B cell (primary cell): ENCODE results near the gene ZNF300. TPM values are rescaled to one million over a fixed set of nuclear protein-coding genes. Genes with fewer than 3 reads are reported as not detected.
A peak's percentile ranks its signal among the peaks of the same experiment; 100 is the strongest.

ENCODE experiments used
- ATAC-seq: fragments of 200-7000 bp; cut with Tn5 transposase; one replicate; pipeline ENCODE4 v1.10.0; 2021; ENCODE audit warnings: low read depth, mild to moderate bottlenecking, moderate number of reproducible peaks, moderate library complexity
- CTCF ChIA-PET: fragments of 350-600 bp; sonication (Branson Sonifier 250); formaldehyde crosslinking; loops from one replicate; lab custom pipeline; 2021; ENCODE audit warnings: antibody characterized with exemption, inconsistent platforms; lab: Charles Lee
- POLR2A ChIA-PET: fragments of 350-600 bp; sonication (Branson Sonifier 250); formaldehyde crosslinking; loops from one replicate; lab custom pipeline; 2021; ENCODE audit warnings: antibody characterized with exemption; lab: Charles Lee
- DNase-seq: peaks from one replicate; pipeline ENCODE4 v3.0.0; 2013
- H2AFZ ChIP-seq: 2 replicates; pipeline ENCODE4 v1.6.1; 2012; ENCODE audit warnings: mild to moderate bottlenecking, low read depth, low read length; ENCODE audit not compliant: insufficient read depth, poor library complexity, severe bottlenecking
- H3K27ac ChIP-seq, 2 donors: 1 replicate in 1 of 2; 2 replicates in 1 of 2; pipeline ENCODE4 v1.5.1; 2012 to 2013; ENCODE audit warnings: low read length in 2 of 2, mild to moderate bottlenecking in 2 of 2, moderate library complexity in 1 of 2
- H3K27me3 ChIP-seq, 4 experiments: fragments of 200-600 bp in 1 of 4; sonication (generic) in 1 of 4; replicated peaks in 1 of 4; 1 replicate in 2 of 4; 2 replicates in 2 of 4; pipeline versions ENCODE4 v1.6.1 to v1.7.0; 2013 to 2016; ENCODE audit warnings: low read length in 3 of 4, mild to moderate bottlenecking in 2 of 4, mixed read lengths in 1 of 4, moderate library complexity in 1 of 4; ENCODE audit not compliant: insufficient read depth in 4 of 4, control insufficient read depth in 3 of 4; ENCODE audit errors: control extremely low read depth in 1 of 4
- H3K36me3 ChIP-seq, 2 experiments: replicated peaks in 1 of 2; 1 replicate in 1 of 2; 2 replicates in 1 of 2; pipeline versions ENCODE4 v1.6.1 to v1.7.1; 2013; ENCODE audit warnings: low read length in 1 of 2; ENCODE audit not compliant: insufficient read depth in 2 of 2, control insufficient read depth in 1 of 2; ENCODE audit errors: control extremely low read depth in 1 of 2, extremely low read depth in 1 of 2
- H3K4me1 ChIP-seq, 2 donors: fragments of 200-600 bp in 1 of 2; sonication (generic) in 1 of 2; 1 replicate in 1 of 2; 2 replicates in 1 of 2; pipeline versions ENCODE4 v1.5.1 to v1.6.1; 2013 to 2017; ENCODE audit warnings: low read length in 2 of 2; ENCODE audit not compliant: control insufficient read depth in 2 of 2, insufficient read depth in 2 of 2
- H3K4me2 ChIP-seq: replicated peaks from 2 replicates; pipeline ENCODE3; 2012; ENCODE audit warnings: mild to moderate bottlenecking, low read depth, low read length; ENCODE audit not compliant: poor library complexity, severe bottlenecking
- H3K4me3 ChIP-seq, 5 experiments: fragments of 200-600 bp in 1 of 5; sonication (generic) in 1 of 5; 1 replicate in 3 of 5; 2 replicates in 2 of 5; pipeline versions ENCODE4 v1.5.1 to v1.7.0; 2011 to 2016; ENCODE audit warnings: low read length in 4 of 5, mild to moderate bottlenecking in 4 of 5, low read depth in 2 of 5, control low read depth in 1 of 5, moderate library complexity in 1 of 5; ENCODE audit not compliant: insufficient read depth in 1 of 5; ENCODE audit errors: control extremely low read depth in 1 of 5, extremely low read depth in 1 of 5
- H3K79me2 ChIP-seq: fragments of 200-600 bp; sonication (generic); one replicate; pipeline ENCODE4 v1.6.0; 2016; ENCODE audit warnings: low read length; ENCODE audit not compliant: control insufficient read depth, insufficient read depth
- H3K9ac ChIP-seq: fragments of 200-600 bp; sonication (generic); 2 replicates; pipeline ENCODE4 v1.6.1; 2017; ENCODE audit warnings: mild to moderate bottlenecking, low read length, moderate library complexity
- H3K9me3 ChIP-seq, 3 donors: one replicate each; pipeline versions ENCODE4 v1.6.1 to v1.7.1; 2013; ENCODE audit warnings: low read length in 2 of 3; ENCODE audit not compliant: control insufficient read depth in 2 of 3, insufficient read depth in 1 of 3; ENCODE audit errors: control extremely low read depth in 1 of 3
- H4K20me1 ChIP-seq: 2 replicates; pipeline ENCODE4 v1.6.0; 2012; ENCODE audit warnings: mild to moderate bottlenecking, low read length; ENCODE audit not compliant: insufficient read depth, control insufficient read depth, poor library complexity, severe bottlenecking
- H3K27ac Mint-ChIP-seq: one replicate; pipeline ENCODE4 v1.8.0; 2021; ENCODE audit warnings: mixed read lengths
- H3K27me3 Mint-ChIP-seq: one replicate; pipeline ENCODE4 v1.8.0; 2021; ENCODE audit warnings: mixed read lengths
- H3K4me1 Mint-ChIP-seq: one replicate; pipeline ENCODE4 v1.8.0; 2021; ENCODE audit warnings: mixed read lengths
- H3K4me3 Mint-ChIP-seq: one replicate; pipeline ENCODE4 v1.8.0; 2021; ENCODE audit warnings: mixed read lengths
- H3K9me3 Mint-ChIP-seq: one replicate; pipeline ENCODE4 v1.8.0; 2022; ENCODE audit warnings: mixed read lengths; ENCODE audit not compliant: insufficient read depth
- CTCF ChIP-seq: fragments of 200-600 bp; IDR thresholded peaks from one replicate; pipeline ENCODE4 v1.8.0; 2022; ENCODE audit warnings: antibody characterized with exemption, mild to moderate bottlenecking
- EZH2 ChIP-seq: IDR thresholded peaks from 2 replicates; pipeline ENCODE4 v1.6.1; 2012; ENCODE audit warnings: borderline replicate concordance, low read depth, mild to moderate bottlenecking, moderate library complexity, low read length; ENCODE audit not compliant: insufficient read depth, poor library complexity, severe bottlenecking
- WGBS: methylation state at CpG from one replicate; pipeline ENCODE4 v1.1.5; 2013; ENCODE audit warnings: missing lambda C conversion rate; ENCODE audit not compliant: insufficient coverage; 5-methylcytosine and 5-hydroxymethylcytosine counted together
- intact Hi-C: fragments of 100-400 bp; cut with micrococcal nuclease; formaldehyde crosslinking; loops from one replicate; pipeline ENCODE4 v1.10.0; 2022
- polyA plus RNA-seq: library from polyadenylated mRNA; depleted of rRNA; stranded (reverse); fragments of >200 nt; gene quantifications from 2 replicates; pipeline ENCODE4 v1.2.3, GENCODE V29; 2012
- total RNA-seq, 2 donors: library from RNA; stranded (reverse); fragments of 120-200 nt in 1 of 2; gene quantifications; 1 replicate in 1 of 2; 2 replicates in 1 of 2; pipeline versions ENCODE4 v1.2.3 to v1.2.4, GENCODE V29; 2013 to 2022

ZNF300 gene
- total and polyA plus RNA-seq, 2 donors (not counting 1 experiment from before 2014, with no cell fraction given), result 3.6 to 8.1 TPM

GRCh38 chr5:150912312-150912814 lies 7.6 kb upstream of the ZNF300 start:
- Histone ChIP-seq H3K4me1 (no peaks in the 10 kb centered on the region), H3K27ac (no peak overlapping the region), H3K36me3 (no peaks in the 10 kb centered on the region), H2AFZ (no peak overlapping the region), H3K9ac (no peak overlapping the region), H3K4me3 (no peak overlapping the region), H3K9me3 (peaks cover 6 to 38% (median 16%) of the 10 kb centered on the region in 3 donors), H3K4me2 (no peak overlapping the region), H3K27me3 (peaks cover 0 to 3% (median 0%) of the 10 kb centered on the region in 4 experiments), H3K79me2 (no peaks in the 10 kb centered on the region), H4K20me1 (no peaks in the 10 kb centered on the region)
- peaks cover 10% of the 10 kb centered on the region for H3K27me3 Mint-ChIP-seq
- ATAC-seq (no peak), DNase-seq (no peak)
- ChIA-PET POLR2A (no interaction called here), CTCF (no interaction called here)
- H3K9me3 Mint-ChIP-seq, result peaks cover 29% of the 10 kb centered on the region
- H3K27ac Mint-ChIP-seq, result no peak overlapping the region
- H3K4me1 Mint-ChIP-seq, result no peaks in the 10 kb centered on the region
- intact Hi-C loops, result no loop called here
- H3K4me3 Mint-ChIP-seq, result no peak overlapping the region
- TF ChIP-seq EZH2 (no peak), CTCF (no peak)
- no CpG with 5 or more reads among the region's 2 CpGs for WGBS

DNA sequence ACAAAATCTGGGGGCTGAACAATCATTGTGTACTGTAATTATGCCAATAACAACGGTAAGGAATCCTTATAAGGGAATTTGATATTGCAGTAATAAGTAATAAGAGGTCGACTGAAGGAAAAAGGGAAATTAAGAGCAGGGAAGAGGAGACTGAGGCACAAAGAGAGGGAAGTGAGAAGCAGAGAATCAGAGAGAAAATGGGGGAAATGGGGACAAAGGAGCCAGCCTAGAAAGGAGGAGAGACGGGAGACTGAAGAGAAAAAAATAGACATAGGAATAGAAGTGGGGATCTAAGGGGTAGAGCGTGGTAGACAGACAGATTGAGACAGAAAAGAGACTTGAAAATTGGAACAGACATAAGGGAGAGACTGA lies 518 bp upstream of the ZNF300 start:
- H3K27ac ChIP-seq, result peak overlapping the region; percentile 37 to 48
- H3K4me1 ChIP-seq, result no peaks in the 10 kb centered on the region
- H3K79me2 ChIP-seq, result no peaks in the 10 kb centered on the region
- H3K27ac Mint-ChIP-seq, result peak overlapping the region; percentile 97
- POLR2A ChIA-PET, result no interaction called here
- peaks cover 24% of the 10 kb centered on the region for H3K9me3 Mint-ChIP-seq
- peak overlapping the region; percentile 94 for H3K4me3 Mint-ChIP-seq
- 23% methylated on average over 3 of the region's 4 CpGs for WGBS
- TF ChIP-seq CTCF (no peak), EZH2 (no peak)
- H2AFZ ChIP-seq, result peak overlapping the region; percentile 64
- peaks cover 12% of the 10 kb centered on the region for H3K4me1 Mint-ChIP-seq
- H3K4me2 ChIP-seq, result peak overlapping the region; percentile 56
- H3K36me3 ChIP-seq, result no peaks in the 10 kb centered on the region
- CTCF ChIA-PET, result no interaction called here
- DNase-seq (no peak), ATAC-seq (no peak)
- peak overlapping the region; percentile 62 for H3K9ac ChIP-seq
- H3K27me3 ChIP-seq, result peaks cover 0 to 4% (median 0%) of the 10 kb centered on the region in 4 experiments
- H4K20me1 ChIP-seq, result no peaks in the 10 kb centered on the region
- peak overlapping the region in 4 of 5 experiments; percentile 43 to 63 (median 54) for H3K4me3 ChIP-seq
- intact Hi-C loops, result no loop called here
- peaks cover 7 to 37% (median 10%) of the 10 kb centered on the region in 3 donors for H3K9me3 ChIP-seq
- peaks cover 25% of the 10 kb centered on the region for H3K27me3 Mint-ChIP-seq
